DMS79 treated with DMSO at 0.1 percent for 48 hours (cell line): Measurements from ENCODE around the gene EEFSEC.

Experiments
- DNase-seq: peaks from one replicate; lab custom pipeline; 2025; lab: John Stamatoyannopoulos, UW

EEFSEC gene

DNA sequence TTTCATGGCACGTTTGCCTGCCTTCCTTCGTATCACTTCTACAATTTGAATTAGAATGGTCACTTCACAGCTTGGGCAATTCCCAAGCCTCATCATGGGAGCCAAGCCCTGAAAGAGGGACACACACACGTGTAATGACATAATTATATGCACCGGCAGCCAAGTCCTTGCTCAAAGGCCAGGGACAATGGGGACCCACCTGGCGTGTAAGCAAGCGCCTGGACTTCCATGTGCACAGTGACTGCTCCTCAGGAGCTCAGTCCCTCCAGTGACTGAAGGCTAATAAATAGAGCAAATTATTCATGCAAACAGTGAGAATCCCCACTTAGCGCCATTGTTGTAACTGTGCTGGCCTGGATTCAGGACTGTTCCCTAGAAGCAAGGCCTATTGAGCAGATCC, 198.3 kb downstream of the EEFSEC start:
- no peak for DNase-seq

DNA sequence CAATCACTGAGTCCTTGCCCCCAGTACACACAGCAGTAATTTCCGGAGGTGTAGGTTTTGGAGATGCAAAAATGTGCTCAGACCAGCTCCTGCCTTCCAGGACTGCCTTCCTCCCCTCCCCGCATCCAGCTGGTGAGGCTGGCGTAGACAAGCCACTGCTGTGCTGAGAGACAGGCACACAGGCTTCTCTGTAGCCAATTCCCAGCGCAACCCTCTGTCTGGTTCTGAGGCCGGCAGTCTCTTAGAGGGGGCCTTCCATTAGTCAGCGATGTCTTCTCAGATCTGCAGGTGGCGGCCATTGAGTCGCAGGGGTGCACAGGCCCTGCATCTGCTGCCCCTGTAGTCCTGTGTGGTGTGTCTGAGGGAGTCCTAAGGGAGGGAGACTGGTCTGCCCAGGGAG, 199.0 kb downstream of the EEFSEC start:
- no peak for DNase-seq

DNA sequence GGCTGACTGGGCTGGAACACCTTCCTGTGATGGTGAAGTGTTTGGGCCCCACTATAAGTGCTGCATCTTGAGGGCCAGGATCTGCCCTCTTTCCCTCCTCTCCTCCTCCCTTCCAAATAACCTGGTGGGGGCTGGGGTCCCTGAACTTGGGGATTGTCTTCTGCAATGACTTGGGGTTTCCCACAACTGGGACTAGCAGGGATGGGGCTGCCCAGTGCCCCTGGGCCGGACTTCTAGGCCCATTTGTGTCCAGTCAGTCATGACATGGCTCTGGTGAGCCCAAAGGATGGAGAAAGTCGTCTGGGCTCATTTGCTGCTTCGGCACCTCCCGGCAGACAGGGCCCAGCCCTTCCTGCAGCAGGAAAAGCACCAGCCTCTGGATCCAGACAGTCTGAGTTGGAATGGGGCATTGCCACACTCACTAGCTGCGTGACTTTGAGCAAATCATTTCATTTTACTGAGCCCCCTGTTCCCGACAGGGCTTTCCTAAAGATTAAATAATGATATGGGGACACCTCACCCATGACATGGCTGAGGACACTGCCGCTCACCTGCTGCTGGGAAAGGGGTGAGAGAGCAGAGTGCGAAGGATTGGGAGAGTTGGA, 200.2 kb downstream of the EEFSEC start:
- no peak for DNase-seq

GRCh38 chr3:128353991-128354687, 200.9 kb downstream of the EEFSEC start:
- DNase-seq, result no peak

DNA sequence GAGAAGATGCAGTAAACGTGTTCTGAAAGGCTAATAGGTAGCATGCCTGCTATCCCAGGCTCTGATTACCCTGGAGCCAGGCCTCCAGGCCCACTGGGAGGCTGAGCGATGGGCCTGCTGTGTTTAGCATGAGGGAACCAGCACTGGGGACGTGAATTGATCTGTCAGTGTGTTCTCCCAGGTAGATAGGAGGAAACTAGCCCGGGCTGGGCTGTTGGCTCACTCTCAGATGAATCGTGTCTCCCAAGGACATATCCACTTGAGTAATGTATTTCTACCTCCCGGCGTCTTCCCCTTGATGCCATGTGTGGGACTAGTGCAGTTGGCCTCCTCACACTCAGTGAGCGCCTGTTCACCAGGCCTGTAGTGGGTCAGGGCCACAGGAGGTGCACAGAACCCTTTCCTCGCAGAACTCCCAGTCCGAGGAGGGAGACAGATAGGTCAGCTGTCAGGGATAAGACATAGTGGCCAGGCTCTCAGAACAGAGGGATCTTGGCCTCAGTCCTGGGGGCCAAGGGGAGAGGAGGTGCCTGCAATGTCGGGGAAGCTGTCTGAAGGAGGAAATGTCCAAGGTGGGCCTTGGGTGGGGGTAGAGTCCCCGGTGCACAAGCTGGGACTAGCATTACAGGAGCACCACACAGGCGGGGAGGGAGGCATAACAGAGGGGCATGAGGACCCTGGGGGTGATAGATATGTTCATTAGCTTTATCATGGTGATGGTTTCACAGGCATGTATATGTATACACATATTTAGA, 201.7 kb downstream of the EEFSEC start:
- DNase-seq, result no peak

DNA sequence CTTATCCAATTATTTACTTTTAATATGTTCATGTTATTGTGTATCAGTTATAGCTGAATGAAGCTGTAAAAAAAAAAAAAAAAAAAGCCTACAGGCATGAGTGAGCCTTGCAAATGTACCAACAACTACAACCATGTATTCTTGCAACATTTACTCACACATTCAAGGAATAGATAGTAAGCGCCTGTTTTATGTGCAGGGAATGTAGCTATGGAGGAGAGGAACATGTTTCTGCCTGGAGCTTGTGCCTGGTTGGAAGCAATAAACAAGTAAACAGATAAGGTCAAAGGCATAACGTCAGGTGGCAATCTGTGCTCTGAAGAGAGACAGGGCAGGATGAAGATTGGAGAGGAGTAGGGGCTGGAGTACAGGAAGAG, 202.2 kb downstream of the EEFSEC start:
- DNase-seq, result no peak

- DNase-seq, result no peak
Measured at GRCh38 chr3:128356822-128357221, 203.5 kb downstream of the EEFSEC start.

GRCh38 chr3:128357538-128357937, 204.3 kb downstream of the EEFSEC start:
- DNase-seq, result no peak

- DNase-seq, result no peak
Measured at GRCh38 chr3:128358156-128358895, 205.0 kb downstream of the EEFSEC start.

DNA sequence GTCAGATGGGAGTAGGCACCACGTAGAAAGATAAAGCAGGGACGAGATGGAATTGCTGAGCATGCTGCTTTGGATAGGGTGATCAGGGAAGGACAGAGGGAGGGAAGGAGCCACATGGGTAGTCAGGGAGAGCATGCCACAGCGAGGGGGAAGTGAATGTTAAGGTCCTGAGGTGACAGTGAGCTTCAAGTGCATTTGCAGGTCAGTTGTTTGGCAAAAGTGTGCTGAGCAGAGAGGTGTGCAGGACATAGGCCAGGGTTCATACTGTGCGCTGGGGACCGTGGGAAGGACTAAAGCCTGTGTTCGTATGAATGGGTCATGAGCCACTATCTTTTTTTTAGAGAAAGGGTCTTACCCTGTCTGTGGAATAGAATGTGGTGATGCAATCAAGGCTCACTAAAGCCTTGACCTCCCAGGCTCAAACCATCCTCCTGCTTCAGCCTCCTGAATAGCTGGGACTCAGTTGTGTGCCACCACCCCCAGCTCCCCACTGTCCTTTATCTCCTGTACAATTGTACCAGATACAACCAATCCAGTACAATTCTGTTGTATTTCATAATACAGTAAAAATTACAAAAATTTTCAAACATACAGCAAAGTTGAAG, 205.9 kb downstream of the EEFSEC start:
- no peak for DNase-seq

- no peak for DNase-seq
Measured at GRCh38 chr3:128359846-128360642, 206.8 kb downstream of the EEFSEC start.

GRCh38 chr3:128360705-128361271, 207.5 kb downstream of the EEFSEC start:
- no peak for DNase-seq

GRCh38 chr3:128362026-128362965, 209.0 kb downstream of the EEFSEC start:
- DNase-seq, result no peak

DNA sequence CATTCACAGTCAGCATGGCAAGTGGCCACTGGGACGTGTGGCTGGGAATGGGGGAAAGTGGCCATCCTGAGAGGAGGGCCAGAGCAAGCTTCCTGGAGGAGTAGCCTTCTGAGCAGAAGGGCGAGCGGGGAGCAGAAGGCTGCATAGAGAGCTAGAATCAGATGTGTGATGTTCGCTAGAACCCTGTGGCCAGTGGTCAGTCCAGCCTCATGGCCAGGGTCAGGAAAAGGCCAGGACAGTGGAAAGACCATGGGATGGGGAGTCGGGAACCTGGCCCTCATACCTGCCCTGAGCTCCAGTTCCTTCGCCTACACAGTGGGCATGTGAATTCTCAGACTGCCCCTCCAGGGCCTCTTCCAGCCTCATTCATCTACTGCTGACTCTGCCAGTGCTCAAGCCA, 211.0 kb downstream of the EEFSEC start:
- no peak for DNase-seq

- DNase-seq, result no peak
Measured at GRCh38 chr3:128364808-128365360, 211.6 kb downstream of the EEFSEC start.

DNA sequence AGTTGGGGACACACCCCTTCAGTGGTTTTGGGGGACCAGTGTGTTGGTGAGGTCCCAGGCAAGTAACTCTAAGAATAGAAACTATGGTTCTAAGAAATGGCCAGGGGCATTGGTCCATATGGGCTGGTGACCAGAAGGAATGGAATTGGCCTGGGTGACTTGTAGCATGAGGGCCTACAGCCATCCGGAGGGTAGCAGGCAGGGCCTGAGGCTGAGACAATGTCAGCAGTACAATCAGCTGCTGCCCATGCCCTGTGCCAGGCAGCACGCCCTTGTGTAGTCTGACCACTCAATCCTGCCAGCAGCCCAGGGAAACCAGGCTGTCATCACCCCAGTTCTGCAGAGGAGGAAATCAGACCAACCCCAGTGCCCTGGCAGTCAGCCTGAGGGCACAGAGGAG, 212.9 kb downstream of the EEFSEC start:
- DNase-seq, result no peak

DNA sequence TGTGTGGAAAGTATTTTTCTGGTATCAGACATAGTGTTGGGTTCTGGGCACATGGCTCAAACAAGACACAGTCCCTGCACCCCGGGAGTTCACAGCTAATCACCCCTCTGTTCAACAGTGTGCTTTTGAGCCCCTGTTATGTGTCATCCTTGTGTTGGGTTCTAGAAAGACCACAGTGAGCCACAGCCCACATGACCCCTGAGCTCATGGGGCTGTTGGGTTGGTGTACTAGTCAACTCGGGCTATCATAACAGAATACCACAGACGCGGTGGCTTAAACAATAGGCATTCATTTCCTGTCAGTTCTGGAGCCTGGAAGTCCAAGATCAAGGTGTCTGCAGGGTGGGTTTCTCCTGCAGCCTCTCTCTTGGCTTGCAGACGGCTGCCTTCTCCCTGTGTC, 213.4 kb downstream of the EEFSEC start:
- DNase-seq, result no peak

- DNase-seq, result no peak
Measured at GRCh38 chr3:128367221-128367620, 213.9 kb downstream of the EEFSEC start.

DNA sequence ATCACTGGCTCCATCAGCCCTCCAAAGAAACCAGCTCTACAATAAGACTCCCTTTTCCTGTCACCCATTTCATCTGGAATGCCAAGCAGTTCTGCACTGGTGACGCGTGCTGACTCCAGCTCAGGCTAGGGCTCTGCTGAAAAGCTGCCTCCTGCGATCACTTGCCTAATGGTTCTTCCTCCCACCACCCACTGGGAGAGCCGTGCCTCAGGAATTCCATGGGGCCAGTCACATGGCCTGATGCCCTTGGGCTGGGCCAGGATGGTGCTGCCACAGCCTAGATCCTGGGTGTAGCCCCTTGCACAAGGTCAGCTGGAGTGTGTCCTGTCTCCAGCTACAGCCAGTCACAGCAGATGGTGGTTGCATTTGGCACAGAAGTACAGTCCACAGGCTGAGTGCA, 214.5 kb downstream of the EEFSEC start:
- DNase-seq, result no peak

GRCh38 chr3:128368626-128369025, 215.3 kb downstream of the EEFSEC start:
- no peak for DNase-seq
